ENCODE data around the gene ATG14. TPM values are rescaled to one million over a fixed set of nuclear protein-coding genes. Genes with fewer than 3 reads are reported as not detected.
"Not testable (repeated sequence)": the region's sequence is repeated elsewhere in the genome, so short reads cannot be mapped to it uniquely, and the experiment has no call there.

The ATG14 gene
- total RNA-seq, 1 donor from 2014 or later: 12.5 TPM

DNA sequence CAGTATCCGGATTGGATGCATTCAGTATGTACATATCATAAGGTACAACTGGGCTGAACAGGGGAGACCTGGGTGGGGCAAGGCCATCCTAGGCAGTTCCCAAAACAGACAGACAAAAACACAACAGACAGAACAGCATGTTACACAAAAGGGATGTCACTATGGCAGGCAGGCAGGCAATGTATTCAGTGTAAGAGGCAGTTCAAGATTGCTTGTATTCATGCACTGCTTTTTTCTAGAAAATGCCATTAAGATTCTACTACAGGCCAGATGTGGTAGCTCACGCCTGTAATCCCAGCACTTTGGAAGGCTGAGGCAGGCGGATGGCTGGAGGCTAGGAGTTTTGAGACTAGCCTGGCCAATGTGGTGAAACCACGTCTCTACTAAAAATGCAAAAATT lies 25.3 kb upstream of the ATG14 start:
- intact Hi-C loops (cut with DNase I): loop anchor here (5.0 kb wide), 1 partner anchor 1035 kb away; no protein-coding TSS in a partner anchor
- no peak for DNase-seq (ENCODE audit: low spot score)

DNA sequence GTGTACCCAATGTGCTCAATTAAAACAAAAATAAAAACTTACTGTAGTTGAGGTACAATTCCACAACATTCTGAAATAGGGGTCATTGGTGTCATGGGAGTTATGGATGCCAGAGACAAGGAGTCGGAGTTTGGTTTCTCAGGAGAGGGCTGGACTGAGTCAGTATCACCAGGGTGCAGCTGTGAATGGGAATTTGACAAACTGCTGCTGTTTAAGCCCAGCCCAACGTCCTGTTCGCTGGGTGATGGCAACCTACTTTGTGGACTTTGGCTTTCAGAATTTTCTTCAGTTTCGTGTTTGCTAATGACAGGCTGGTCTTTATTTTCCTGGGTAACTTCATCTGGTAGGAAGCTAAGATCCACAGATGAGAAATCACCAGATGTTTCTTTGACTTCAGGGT lies 24.9 kb upstream of the ATG14 start:
- DNase-seq (ENCODE audit: low spot score): no peak
- intact Hi-C loops (cut with DNase I): loop anchor here (5.0 kb wide), 1 partner anchor 1036 kb away; no protein-coding TSS in a partner anchor

DNA sequence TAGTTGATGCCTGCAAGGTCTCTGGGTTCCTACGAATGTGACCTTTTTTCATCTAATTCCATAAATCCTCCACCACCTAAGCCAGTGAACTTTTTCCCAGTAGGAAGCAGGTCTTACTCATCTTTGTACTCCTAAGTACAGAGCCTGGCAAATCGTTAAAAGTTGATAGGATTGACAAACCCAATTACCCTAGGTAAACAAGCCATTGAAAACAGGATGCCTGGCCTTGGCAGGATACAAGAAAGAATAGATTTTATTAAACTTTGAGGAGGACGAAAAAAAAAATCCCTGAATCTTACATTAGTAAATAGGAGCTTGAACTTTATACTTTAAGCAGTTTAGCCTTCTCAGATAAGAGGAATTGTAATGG lies 23.2 kb upstream of the ATG14 start:
- intact Hi-C loops (cut with DNase I): loop anchor here (5.0 kb wide), 1 partner anchor 1038 kb away; no protein-coding TSS in a partner anchor
- no peak for DNase-seq (ENCODE audit: low spot score)

DNA sequence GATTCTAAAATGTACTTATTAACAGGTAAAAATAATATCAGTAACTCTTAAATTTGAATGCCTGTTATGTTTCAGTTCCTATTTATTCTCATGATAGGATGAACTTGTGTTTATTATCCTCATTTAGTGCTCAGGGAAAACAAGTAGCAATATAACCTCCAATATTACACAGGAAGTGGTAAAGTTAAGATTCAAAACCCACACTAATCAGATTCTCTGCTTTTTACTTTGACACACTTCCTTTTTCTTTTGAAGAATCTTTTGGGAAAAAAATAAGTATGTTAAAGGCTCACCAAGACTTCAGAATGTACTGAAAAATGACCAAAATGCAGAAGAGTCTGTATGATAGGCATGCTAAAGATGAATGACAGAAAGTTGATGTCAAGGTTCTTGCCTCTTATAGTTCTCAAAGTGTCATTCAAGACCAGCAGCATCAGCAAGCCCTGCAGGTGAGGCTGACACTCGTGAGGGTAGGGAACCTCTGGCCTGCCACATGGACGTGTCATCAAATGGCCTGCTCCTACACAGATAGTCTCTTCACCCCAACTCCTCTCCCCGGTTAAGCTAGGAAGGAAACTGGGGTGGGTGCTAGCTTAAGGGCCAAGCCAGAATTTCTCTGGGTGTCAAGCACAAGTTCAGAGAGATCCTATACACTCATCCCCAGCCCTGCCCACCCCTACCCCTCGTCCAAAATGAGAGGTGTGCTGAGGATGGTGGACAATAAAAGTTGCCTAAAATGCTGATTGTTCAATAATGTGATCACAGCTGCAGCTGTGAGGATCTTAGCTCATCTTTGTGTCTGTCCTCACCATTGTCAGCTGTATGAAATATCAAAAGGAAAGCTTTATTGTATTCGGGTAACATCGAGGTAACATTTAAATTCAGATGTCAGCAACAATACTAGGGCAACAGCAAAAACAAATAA lies 22.5 kb upstream of the ATG14 start:
- intact Hi-C loops (cut with DNase I): no loop called here
- DNase-seq (ENCODE audit: low spot score): no peak

DNA sequence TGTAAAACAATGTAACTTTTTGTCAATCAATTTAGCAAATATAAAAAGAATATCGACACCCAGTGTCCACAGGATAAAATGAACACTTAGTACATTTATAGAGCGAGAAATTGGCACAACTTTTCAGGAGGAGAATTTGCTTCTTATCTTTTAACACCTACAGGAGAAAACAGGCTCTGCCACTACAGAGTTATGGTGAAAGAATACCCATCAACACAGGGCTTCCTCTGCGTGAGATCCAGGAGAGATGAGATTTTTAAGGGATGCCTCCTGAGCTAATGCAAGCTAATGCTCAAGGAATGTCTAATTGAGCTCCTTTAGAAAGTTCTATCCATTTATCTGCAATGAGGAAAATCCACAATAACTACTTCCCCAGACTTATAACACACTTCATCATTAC lies 21.0 kb upstream of the ATG14 start:
- intact Hi-C loops (cut with DNase I): no loop called here
- no peak for DNase-seq (ENCODE audit: low spot score)

DNA sequence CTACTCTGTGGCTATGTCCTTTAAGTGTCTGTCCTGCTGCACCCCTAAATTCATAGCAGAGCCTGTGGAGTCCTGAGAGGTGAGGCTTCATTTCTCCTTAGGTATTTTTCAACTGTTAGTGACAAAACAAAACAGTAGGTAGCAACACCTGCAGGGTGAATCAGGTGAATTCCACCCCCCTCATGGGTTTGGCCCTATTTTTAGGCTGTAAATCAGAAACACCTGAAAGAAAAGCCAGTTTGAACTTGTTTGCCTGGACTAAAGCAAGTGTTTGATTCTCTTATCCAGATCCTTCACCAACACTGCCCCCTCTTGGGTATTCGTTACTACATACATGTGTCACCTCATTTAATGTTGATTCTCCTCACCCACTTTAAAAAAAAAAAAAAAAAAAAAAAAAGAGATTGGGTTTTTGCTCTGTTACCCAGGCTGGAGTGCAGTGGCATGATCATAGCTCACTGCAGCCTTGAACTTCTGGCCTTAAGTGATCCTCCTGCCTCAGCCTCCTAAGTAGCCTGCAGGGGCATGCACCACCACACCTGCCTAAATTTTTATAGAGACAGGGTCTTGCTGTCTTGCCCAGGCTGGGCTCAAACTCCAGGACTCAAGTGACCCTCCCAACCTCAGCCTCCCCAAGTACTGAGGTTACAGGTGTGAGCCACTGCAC lies 18.5 kb upstream of the ATG14 start:
- DNase-seq (ENCODE audit: low spot score): no peak
- intact Hi-C loops (cut with DNase I): loop anchor here (2.0 kb wide), 1 partner anchor 217 kb away; no protein-coding TSS in a partner anchor

DNA sequence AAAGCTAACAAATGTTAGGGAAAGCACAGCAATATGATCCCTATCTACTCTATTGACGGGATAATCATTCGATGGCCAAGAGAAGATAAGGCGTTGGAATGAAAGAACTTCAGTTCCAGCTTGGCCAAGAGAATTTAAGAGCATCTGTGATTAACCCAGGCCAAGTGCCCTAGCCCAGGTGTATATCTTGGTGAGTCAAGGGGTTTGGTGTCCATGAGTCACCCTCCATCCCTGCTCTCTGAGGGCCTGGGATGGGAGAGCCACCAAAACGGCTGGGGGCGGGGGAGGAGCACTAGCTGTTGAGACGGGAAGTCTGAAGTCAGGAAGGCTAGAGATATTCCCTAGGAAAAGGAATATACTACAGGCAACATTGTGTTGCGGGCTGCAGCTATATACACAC lies 15.8 kb upstream of the ATG14 start:
- intact Hi-C loops (cut with DNase I): no loop called here

DNA sequence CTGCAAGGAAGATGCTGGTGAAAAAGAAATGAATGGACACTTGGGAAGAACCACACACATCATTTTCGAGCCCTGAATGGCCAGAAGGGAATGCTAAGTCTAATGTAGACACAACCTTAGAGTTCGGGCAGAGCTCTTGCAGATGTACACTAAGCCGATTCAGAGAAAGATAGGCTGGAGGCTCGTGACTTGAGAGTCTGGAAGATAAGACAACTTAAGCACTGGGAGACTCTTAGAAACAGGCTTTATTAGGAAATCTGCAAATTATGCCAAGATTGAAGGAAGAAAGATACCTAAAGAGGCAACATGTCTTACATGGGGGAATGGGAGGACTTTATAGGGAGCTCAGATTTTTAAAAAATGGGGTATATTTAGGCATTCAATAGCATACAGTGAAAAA lies 15.3 kb upstream of the ATG14 start:
- intact Hi-C loops (cut with DNase I): no loop called here

More for the DNA sequence above, 15.8 kb upstream of the ATG14 start:
- no peak for DNase-seq (ENCODE audit: low spot score)

DNA sequence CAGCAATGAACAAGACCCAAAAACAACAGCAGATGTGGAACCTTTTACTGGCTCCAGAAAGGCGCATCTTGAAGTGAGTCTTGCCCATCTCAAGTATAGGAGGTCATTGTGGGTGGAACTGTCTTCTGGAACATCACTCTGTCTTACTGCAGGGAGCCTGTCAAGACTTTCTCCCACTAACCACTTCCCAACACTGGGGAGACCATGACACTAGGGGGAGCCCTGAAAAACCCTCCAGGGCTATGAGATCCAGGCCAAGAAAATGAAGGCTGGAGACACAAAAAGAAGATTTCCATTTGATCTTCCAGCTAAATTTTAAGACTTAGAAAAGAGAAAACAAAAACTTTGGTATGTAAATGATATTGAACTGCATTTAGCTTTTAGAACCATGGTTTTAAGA lies 13.5 kb upstream of the ATG14 start:
- DNase-seq (ENCODE audit: low spot score): no peak
- intact Hi-C loops (cut with DNase I): no loop called here

More for the DNA sequence above, 15.3 kb upstream of the ATG14 start:
- DNase-seq (ENCODE audit: low spot score): no peak

DNA sequence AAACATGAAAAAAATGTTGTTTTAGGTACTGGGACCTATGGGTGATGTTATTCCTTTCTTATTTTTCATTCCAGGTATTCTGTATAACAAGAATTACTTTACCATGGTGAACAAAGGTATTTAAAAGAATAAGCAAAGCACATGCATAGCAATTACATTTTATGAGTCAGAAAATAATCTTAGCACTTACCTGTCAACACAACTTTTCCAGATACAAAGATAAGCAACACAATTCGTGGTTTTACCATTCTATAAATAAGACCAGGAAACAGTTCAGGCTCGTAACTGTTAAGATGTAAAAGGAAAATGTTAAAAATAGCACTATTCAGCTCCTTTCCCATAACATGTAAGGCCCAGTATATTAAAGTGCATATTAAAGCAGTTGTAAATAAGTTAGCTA lies 12.3 kb upstream of the ATG14 start:
- intact Hi-C loops (cut with DNase I): no loop called here
- DNase-seq (ENCODE audit: low spot score): no peak

DNA sequence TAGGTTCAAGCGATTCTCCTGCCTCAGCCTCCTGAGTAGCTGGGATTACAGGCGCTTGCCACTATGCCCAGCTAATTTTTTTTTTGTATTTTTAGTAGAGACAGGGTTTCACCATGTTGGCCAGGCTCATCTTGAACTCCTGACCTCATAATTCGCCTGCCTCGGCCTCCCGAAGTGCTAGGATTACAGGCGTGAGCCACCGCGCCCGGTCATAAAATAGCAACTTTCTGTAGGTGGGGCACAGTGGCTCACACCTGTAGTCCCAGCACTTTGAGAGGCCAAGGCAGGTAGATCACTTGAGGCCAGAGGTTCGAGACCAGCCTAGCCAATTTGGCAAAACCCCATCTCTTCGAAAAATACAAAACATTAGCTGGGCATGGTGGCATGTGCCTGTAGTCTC lies 10.7 kb upstream of the ATG14 start:
- intact Hi-C loops (cut with DNase I); DNase-seq (ENCODE audit: low spot score): not testable (repeated sequence)

DNA sequence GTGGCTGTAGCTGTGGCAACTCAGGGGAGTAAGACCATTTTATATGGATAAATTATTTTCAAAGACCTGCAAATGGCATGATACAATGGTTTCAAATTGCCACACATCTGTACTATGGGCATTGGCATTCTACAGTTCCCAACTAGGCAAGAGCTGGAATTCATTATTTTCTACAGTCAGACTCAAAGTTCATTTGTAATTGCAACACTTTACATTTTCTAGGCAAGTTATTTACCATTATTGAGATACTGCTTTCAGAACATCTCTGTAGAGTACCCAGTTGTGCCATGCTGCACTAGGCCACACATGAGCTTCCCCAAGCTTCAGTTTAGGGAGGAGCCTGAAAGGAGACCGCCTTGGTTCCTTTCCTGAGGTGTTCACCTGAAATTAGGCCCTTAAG lies 8.0 kb upstream of the ATG14 start:
- intact Hi-C loops (cut with DNase I): no loop called here
- no peak for DNase-seq (ENCODE audit: low spot score)

DNA sequence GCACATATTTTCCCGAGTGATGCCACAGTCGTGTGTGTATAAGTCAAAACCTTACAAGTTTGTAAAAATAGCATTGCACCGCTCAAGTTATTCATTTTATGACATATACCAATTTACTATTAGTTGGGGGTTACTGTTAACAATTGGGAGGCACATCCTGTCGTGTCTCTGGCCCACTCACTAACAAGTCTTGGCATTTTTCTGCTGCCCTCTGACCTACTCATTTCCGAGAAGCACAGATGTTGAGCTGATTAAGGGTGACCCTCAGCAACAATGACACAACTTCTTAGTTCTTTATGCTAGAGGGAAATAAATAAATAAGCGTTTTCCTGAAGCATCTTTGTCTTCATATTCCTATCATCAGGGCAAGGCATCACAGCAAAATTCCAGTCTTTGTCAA lies 6.8 kb upstream of the ATG14 start:
- intact Hi-C loops (cut with DNase I): no loop called here
- no peak for DNase-seq (ENCODE audit: low spot score)

DNA sequence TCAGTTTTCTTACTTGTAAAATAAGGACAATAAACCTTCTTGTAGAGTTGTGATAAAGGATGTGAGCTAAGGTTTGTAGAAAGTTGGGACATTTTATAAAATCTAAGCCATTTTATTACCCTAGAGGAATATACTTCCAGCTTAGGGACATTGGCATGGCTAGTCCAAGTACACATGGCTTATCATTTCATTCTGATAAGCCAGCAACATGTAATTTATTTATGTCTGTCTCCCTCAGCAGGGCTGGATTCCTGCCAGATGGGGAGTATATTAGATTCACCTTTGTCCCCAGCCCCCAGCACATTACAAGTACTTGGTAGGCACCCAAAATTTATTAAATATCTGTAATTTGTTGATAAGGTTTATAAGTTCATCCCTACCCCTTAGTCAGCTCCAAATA lies 6.3 kb upstream of the ATG14 start:
- intact Hi-C loops (cut with DNase I): no loop called here
- DNase-seq (ENCODE audit: low spot score): no peak

DNA sequence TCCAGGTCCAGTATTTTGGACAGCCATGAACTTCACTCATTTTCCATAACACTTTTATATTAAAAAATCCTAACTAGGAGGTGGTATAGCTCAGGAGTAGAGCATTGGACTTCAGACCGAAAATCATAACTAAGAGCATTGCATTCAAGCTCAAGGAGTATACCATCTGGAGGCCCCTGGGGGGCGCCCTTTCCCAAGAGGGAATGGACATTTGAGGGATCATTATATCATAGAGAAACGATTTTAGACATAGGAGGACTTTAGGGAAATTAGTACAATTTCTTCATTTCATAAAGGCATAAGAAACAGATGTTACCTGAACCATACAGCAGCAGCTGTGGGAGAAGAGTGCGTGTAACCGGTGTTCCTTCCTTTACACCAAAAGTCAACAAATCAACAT lies 5.2 kb upstream of the ATG14 start:
- DNase-seq (ENCODE audit: low spot score): no peak
- intact Hi-C loops (cut with DNase I): no loop called here

DNA sequence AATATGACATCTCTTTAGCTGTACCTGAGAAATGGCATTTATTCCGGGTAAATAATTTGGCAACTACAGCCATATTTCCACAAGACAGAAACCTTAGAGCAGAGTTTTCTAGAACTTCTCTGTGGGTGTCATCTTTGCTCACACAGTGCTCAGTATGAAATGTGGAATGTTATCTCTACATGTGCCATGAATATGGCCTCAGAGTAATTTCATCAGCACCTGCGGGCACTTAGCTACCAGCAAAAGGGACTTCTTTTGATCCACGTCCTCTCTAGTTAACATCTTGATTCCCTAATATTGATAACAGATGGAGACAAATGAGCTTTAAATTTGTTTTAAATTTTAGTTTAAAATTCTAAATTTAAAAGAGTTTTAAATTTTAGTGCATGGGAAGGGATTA lies 2.9 kb upstream of the ATG14 start:
- intact Hi-C loops (cut with DNase I): loop anchor here (5.0 kb wide), 1 partner anchor 137 kb away; no protein-coding TSS in a partner anchor

DNA sequence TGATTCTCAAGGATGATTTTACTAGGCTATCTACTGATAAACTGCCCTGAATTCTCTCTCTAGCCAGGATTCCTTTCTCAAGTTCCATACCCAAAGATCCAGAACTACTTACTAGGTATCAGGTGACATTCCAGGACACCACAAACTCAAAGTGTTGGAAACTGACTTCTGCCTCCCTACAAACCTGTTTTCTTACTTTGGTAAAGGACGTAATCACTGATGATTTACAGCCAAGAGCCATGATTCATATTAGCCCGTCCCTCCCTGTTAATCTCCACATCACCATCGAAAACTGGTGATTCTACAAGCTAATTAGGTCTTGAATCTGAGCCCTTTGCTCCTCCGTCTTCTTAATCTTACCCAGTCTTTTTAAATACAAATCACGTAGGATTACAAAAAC lies 1.0 kb upstream of the ATG14 start:
- intact Hi-C loops (cut with DNase I): loop anchor here (5.0 kb wide), 1 partner anchor 135 kb away; no protein-coding TSS in a partner anchor
- no peak for DNase-seq (ENCODE audit: low spot score)

More for the DNA sequence above, 2.9 kb upstream of the ATG14 start:
- DNase-seq (ENCODE audit: low spot score): no peak

DNA sequence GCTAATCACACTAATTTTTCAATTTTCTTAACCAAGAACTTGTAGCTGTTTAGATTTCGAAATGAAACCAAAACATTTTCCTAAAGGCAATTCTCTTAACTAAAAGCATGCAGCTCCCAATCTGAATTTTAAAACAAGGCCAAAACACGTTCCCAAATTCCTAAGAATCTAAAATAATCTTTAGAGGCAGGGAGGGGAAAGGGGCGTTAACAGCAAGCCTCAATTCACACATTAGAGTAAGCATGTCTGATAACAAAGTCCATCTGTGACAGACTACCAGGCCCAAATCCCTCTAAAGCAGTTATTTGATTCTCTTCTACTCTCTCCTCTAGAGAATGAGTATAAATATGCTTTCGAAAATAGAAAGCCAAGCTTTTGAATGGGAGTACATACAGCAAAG lies 754 bp downstream of the ATG14 start:
- intact Hi-C loops (cut with DNase I): loop anchor here (5.0 kb wide), 1 partner anchor 134 kb away; no protein-coding TSS in a partner anchor
- DNase-seq (ENCODE audit: low spot score): no peak

DNA sequence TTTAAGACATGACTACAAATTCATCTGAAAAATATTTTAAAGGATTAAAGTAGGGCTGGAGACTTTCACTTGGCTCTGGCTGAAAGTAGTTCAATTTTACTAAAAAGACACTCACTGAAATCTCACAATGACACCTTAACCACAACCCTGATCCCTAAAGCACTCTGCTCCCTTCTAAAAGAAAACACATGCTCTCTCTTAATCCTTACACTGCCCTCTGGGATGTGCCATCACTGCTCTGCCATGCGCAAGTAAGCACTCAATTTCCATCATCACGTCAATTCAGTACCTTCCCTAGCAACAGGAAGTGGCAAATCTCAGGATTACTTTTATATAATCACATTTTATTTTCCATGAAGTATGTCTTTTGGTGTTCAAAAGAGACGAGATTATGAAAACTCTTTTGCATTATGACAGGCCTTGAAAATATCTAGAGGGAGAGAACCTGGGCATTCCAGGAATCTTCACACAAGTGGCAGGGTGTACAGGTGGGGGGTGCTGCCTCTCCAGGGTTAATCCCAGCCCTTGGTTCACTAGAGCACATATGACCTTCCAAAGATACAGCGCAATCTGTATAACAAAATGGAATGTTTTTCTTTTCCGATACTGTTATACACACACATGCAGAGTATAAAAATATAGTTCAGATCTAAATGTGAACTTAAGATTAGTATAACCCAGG lies 7.3 kb downstream of the ATG14 start:
- intact Hi-C loops (cut with DNase I): no loop called here
- no peak for DNase-seq (ENCODE audit: low spot score)

DNA sequence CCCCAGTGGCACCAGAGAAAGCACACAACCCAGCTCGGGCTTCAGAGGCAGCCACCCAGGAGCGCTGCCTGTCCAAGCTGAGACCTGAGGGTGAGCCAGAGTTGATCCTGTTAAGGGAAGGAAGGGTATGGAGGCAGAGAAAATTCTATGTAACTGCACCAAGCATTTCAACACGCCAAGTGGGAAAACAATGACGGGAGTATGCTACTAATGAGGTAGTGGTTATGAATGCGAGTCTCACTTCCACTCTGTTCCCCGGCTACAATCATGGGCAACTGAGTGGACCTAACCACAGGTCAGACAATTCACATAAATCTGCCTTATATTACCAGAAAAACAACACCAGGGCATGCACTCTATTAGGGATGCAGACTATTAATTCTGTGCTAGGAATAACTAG lies 9.9 kb downstream of the ATG14 start:
- intact Hi-C loops (cut with DNase I): no loop called here
- no peak for DNase-seq (ENCODE audit: low spot score)

Measured in cardiac septum (tissue), 1 donor.